OCI-LY1 (cell line): ENCODE data around the gene OR56A5.

Experiments
- H2AFZ ChIP-seq: fragments of 200-600 bp; sonication (generic), shearing (Covaris generic); 2 replicates; pipeline ENCODE4 v1.6.0; 2014; ENCODE audit warnings: antibody characterized with exemption, mild to moderate bottlenecking, low read length
- H3F3A ChIP-seq: fragments of 200-600 bp; sonication (generic), shearing (Covaris generic); 2 replicates; pipeline ENCODE4 v1.6.0; 2014; ENCODE audit warnings: mild to moderate bottlenecking, antibody characterized with exemption, low read length, moderate library complexity; ENCODE audit not compliant: insufficient read depth
- H3K27ac ChIP-seq: fragments of 200-600 bp; sonication (generic); 2 replicates; pipeline ENCODE4 v1.5.1; 2014; ENCODE audit warnings: low read length, mixed run types, mild to moderate bottlenecking, low read depth; ENCODE audit not compliant: poor library complexity, severe bottlenecking
- H3K27me3 ChIP-seq: fragments of 200-600 bp; sonication (generic); 2 replicates; pipeline ENCODE4 v1.6.0; 2014; ENCODE audit warnings: antibody characterized with exemption, mild to moderate bottlenecking, low read length, moderate library complexity; ENCODE audit not compliant: insufficient read depth
- H3K36me3 ChIP-seq: fragments of 200-600 bp; sonication (generic); 2 replicates; pipeline ENCODE4 v1.6.1; 2014; ENCODE audit warnings: mild to moderate bottlenecking, antibody characterized with exemption, low read length, moderate library complexity, mixed read lengths; ENCODE audit not compliant: insufficient read depth
- H3K4me1 ChIP-seq: fragments of 200-600 bp; sonication (generic); 2 replicates; pipeline ENCODE4 v1.5.1; 2014; ENCODE audit warnings: mild to moderate bottlenecking, low read length, moderate library complexity; ENCODE audit not compliant: insufficient read depth, severe bottlenecking
- H3K4me2 ChIP-seq: fragments of 200-600 bp; sonication (generic), shearing (Covaris generic); 2 replicates; pipeline ENCODE4 v1.6.1; 2014; ENCODE audit warnings: low read length
- H3K4me3 ChIP-seq: fragments of 200-600 bp; sonication (generic); 2 replicates; pipeline ENCODE4 v1.5.1; 2014; ENCODE audit warnings: low read length, low read depth, mild to moderate bottlenecking, mixed read lengths; ENCODE audit not compliant: poor library complexity, severe bottlenecking
- H3K79me2 ChIP-seq: fragments of 200-600 bp; shearing (Covaris generic); 2 replicates; pipeline ENCODE4 v1.6.1; 2016; ENCODE audit warnings: mixed run types, low read length, mixed read lengths; ENCODE audit not compliant: insufficient read depth
- H3K9ac ChIP-seq: fragments of 200-600 bp; sonication (generic), shearing (Covaris generic); 2 replicates; pipeline ENCODE4 v1.6.1; 2014; ENCODE audit warnings: mild to moderate bottlenecking, low read length, mixed read lengths
- H3K9me2 ChIP-seq: fragments of 200-600 bp; sonication (generic), shearing (Covaris generic); 2 replicates; pipeline ENCODE4 v1.6.1; 2014; ENCODE audit warnings: low read depth, mild to moderate bottlenecking, low read length, mixed read lengths
- H3K9me3 ChIP-seq: fragments of 200-600 bp; shearing (Covaris generic); 2 replicates; pipeline ENCODE4 v1.6.1; 2014; ENCODE audit warnings: low read length, mixed read lengths
- H4K20me1 ChIP-seq: fragments of 200-600 bp; sonication (generic), shearing (Covaris generic); 2 replicates; pipeline ENCODE4 v1.6.0; 2016; ENCODE audit warnings: mild to moderate bottlenecking, low read length; ENCODE audit not compliant: insufficient read depth
- EZH2 ChIP-seq: fragments of 200-600 bp; sonication (generic), shearing (Covaris generic); IDR thresholded peaks from 2 replicates; pipeline ENCODE4 v1.8.0; 2017; ENCODE audit warnings: borderline replicate concordance, mixed run types, mild to moderate bottlenecking, antibody characterized with exemption, low read length, moderate library complexity, mixed read lengths
- TF ChIP-seq, protein P1 (sequence below): fragments of 200-600 bp; sonication (generic), shearing (Covaris generic); IDR thresholded peaks from 2 replicates; pipeline ENCODE4 v1.5.1; 2017; ENCODE audit warnings: mild to moderate bottlenecking, antibody characterized with exemption, low read length, moderate library complexity, mixed read lengths

OR56A5 gene

DNA sequence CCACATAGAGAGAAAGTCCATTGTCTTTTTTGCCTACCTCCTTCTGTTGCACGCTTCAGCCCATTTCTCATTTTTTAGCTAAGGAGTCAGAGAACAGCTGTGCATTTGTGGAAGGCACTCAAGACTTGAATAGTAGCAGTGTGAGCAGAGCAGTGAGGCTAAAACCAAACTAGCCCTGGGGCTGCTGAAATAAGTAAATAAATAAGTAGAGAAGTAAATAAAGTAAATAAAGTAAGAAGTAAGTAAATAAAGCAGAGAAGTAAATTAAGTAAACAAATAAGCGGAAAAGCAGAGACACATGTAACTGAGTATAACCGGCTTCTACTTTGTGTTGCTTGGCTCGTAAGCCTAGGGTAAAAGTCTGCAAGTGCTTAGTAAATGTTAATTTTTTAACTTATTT lies 20.9 kb upstream of the OR56A5 start:
- H3K36me3 ChIP-seq, result no peaks in the 10 kb centered on the region
- no peaks in the 10 kb centered on the region for H3K9me3 ChIP-seq
- no peak for TF ChIP-seq EZH2

DNA sequence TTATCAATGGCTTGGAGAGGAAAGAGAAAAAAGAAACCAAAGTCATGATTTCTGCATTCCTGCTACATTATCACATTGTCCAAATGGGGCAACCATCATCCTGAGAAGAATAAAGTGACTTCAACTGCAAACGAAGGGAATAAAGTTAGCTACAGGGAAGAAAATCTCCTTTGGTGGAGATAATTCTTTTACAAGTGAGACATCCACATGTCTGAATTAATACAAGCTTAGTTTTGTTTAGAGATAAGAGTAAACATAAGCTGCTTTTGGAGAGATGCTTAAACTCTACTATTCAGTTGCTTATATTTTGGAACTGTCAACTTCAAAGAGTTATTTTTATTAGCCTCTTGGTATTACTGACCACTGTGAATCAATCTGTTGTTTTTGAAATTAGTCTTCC lies 18.6 kb upstream of the OR56A5 start, which contains the start of gene OR52L1:
Gene OR52L1 (minus strand): TSS at position 101 of the 400 bp plus-strand sequence. CDS start 55 bp downstream, at position 46.
- H3K9ac ChIP-seq, result no peak within 1 kb of the TSS
- H3K4me2 ChIP-seq, result no peak within 1 kb of the TSS
- H3K9me2 ChIP-seq, result no peaks in the 10 kb centered on the region
- no peaks in the 10 kb centered on the region for H3K9me3 ChIP-seq
- no peaks in the 10 kb centered on the region for H3K4me1 ChIP-seq
- H3F3A ChIP-seq, result no peaks in the 10 kb centered on the region
- no peaks in the 10 kb centered on the region for H3K79me2 ChIP-seq
- H4K20me1 ChIP-seq, result no peaks in the 10 kb centered on the region
- no peak within 1 kb of the TSS for H3K27ac ChIP-seq
- H2AFZ ChIP-seq, result no peak within 1 kb of the TSS
- no peaks in the 10 kb centered on the region for H3K36me3 ChIP-seq
- H3K27me3 ChIP-seq, result no peaks in the 10 kb centered on the region
- TF ChIP-seq EZH2, result no peak
- TF ChIP-seq, protein P1, sequence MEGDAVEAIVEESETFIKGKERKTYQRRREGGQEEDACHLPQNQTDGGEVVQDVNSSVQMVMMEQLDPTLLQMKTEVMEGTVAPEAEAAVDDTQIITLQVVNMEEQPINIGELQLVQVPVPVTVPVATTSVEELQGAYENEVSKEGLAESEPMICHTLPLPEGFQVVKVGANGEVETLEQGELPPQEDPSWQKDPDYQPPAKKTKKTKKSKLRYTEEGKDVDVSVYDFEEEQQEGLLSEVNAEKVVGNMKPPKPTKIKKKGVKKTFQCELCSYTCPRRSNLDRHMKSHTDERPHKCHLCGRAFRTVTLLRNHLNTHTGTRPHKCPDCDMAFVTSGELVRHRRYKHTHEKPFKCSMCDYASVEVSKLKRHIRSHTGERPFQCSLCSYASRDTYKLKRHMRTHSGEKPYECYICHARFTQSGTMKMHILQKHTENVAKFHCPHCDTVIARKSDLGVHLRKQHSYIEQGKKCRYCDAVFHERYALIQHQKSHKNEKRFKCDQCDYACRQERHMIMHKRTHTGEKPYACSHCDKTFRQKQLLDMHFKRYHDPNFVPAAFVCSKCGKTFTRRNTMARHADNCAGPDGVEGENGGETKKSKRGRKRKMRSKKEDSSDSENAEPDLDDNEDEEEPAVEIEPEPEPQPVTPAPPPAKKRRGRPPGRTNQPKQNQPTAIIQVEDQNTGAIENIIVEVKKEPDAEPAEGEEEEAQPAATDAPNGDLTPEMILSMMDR, result no peak
- no peak within 1 kb of the TSS for H3K4me3 ChIP-seq

More for the DNA sequence above, 20.9 kb upstream of the OR56A5 start:
- Histone ChIP-seq H3K79me2 (no peaks in the 10 kb centered on the region), H2AFZ (no peak overlapping the region), H3K27me3 (no peaks in the 10 kb centered on the region), H4K20me1 (no peaks in the 10 kb centered on the region), H3K9me2 (no peaks in the 10 kb centered on the region), H3K4me2 (no peak overlapping the region), H3K4me1 (no peaks in the 10 kb centered on the region), H3K4me3 (no peak overlapping the region), H3K27ac (no peak overlapping the region), H3F3A (no peaks in the 10 kb centered on the region), H3K9ac (no peak overlapping the region)

DNA sequence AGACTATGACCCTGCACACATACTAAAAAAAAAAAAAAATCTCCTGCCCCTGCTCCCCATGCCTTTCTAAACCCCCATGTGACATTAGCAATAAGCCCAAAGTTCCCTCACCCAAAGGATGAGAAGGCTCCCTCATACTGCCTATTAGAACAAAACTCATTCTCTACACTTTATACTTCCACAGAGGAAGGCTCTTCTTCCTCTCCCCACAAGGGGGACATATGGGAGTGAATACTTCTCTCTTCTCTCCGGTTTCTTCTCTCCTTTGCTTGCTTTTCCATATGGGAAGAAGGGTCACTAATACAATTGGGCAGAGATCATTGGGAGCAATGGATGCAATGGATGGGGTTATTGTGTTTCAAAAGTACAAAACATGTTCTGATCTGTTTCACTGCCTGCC lies 15.1 kb upstream of the OR56A5 start:
- H3K36me3 ChIP-seq, result no peaks in the 10 kb centered on the region

DNA sequence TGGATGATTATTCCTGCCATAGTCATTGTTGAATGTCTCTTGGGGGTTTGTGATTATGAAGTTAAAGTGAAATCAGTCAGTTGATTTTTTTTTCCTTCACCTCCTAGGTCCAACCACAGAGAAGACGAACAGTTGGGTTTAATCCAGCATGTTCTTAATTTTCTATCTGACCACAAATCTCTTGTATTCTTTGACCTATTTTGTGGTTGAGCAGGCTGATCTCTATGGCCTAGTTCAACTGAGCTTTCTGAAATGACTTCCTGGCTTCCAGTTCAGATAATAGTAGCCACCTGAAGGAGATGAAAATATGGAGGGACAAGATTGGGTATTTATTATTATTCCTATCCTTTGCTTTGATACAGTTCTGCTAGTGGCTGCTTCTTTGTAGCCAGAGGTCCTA lies 5.2 kb upstream of the OR56A5 start:
- Histone ChIP-seq H3K9me2 (no peaks in the 10 kb centered on the region), H3K36me3 (no peaks in the 10 kb centered on the region), H3F3A (no peaks in the 10 kb centered on the region), H3K27me3 (no peaks in the 10 kb centered on the region), H3K4me2 (no peak overlapping the region), H3K4me3 (no peak overlapping the region), H3K79me2 (no peaks in the 10 kb centered on the region), H2AFZ (no peak overlapping the region), H3K9ac (no peak overlapping the region), H3K27ac (no peak overlapping the region), H3K4me1 (no peaks in the 10 kb centered on the region), H4K20me1 (no peaks in the 10 kb centered on the region), H3K9me3 (no peaks in the 10 kb centered on the region)
- TF ChIP-seq, protein P1, result no peak
- TF ChIP-seq EZH2, result no peak

More for the DNA sequence above, 15.1 kb upstream of the OR56A5 start:
- H3K27me3 ChIP-seq, result no peaks in the 10 kb centered on the region
- no peaks in the 10 kb centered on the region for H4K20me1 ChIP-seq
- H3K4me3 ChIP-seq, result no peak overlapping the region
- no peak overlapping the region for H2AFZ ChIP-seq
- no peak overlapping the region for H3K4me2 ChIP-seq
- TF ChIP-seq, protein P1, result no peak
- TF ChIP-seq EZH2, result no peak
- H3K9me3 ChIP-seq, result no peaks in the 10 kb centered on the region
- no peak overlapping the region for H3K27ac ChIP-seq
- H3K9ac ChIP-seq, result no peak overlapping the region
- H3K4me1 ChIP-seq, result no peaks in the 10 kb centered on the region
- H3K79me2 ChIP-seq, result no peaks in the 10 kb centered on the region
- no peaks in the 10 kb centered on the region for H3K9me2 ChIP-seq
- H3F3A ChIP-seq, result no peaks in the 10 kb centered on the region
